ENCODE results near the gene MDM4.
"Not testable (repeated sequence)": the region's sequence is repeated elsewhere in the genome, so short reads cannot be mapped to it uniquely, and the experiment has no call there.

MDM4 gene

DNA sequence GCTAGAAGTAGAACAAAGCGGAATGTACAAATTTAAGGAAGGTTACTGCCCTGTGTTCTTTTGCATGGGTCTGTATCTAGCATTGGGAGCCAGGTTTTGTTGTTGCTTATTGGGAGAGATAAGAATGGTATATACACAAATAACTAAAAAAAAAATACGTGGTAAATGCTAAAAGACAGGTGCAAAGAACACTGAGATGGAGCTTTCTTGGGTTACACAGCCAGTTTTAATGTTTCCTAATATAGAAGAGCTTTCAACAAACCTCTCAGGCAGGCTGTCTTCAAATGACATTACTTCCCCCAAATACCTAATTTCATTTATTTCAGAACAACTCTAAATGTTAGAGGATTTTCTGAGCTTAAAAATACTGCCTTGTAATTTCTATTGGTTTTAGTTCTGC lies 1.4 kb upstream of the MDM4 start:
- no peak for DNase-seq (ENCODE audit: low read depth in 2 of 2)

DNA sequence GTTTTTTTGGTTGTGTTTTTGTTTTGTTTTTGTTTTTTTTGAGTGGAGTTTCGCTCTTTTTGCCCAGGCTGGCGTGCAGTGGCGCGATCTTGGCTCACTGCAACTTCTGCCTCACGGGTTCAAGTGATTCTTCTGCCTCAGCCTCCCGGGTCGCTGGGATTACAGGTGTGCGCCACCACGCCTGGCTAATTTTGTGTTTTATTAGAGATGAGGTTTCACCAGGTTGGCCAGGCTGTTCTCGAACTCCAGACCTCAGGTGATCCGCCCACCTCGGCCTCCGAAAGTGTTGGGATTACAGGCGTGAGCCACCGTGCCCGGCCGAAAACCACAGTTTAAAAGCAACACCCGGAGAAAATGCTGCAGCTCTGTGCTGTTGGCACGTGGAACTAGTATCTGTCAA lies 1.2 kb downstream of the MDM4 start:
- peak in 1 of 2 donors; percentile 25 for DNase-seq (ENCODE audit: low read depth in 2 of 2)

DNA sequence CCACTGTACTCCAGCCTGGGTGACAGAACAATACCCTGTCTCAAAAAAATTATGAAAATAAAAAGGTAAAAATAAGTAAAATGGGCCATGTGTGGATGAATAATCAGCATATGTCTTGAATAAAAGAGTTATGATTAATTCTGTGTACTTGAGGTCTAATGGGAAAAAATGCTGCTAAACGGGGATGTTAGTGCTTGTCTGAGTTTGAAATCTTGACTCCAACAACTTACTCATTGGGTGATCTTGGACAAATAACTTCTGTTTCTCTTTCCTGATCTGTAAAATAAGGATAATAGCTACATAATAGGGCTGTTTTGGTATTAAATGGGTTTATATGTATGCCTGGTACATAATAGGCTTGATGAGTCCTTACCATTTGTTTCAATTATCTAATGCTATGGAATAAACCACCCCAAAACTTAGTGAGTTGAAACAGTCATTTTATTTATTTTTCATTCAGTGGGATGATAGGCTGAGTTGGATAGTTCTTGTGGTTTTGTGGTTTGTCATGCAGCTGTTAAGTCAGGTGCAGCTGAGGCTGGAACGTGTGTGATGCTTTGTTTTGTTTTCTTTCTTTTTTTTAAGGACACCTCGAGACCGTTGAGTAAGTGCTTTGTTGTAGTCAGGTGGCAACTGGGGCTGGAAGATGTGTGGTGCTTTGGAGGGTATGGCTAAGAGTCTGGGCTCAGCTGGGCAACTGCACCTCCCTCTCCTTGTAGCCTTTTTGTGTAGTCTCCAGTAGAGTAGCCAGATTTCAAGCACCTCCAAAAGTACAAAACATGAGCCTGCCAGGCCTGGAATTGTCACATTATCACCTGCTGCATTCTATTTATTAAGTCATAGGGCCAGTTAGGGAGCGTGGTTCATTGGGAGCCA lies 4.9 kb downstream of the MDM4 start:
- DNase-seq (ENCODE audit: low read depth in 2 of 2): peak in 1 of 2 donors; percentile 21

DNA sequence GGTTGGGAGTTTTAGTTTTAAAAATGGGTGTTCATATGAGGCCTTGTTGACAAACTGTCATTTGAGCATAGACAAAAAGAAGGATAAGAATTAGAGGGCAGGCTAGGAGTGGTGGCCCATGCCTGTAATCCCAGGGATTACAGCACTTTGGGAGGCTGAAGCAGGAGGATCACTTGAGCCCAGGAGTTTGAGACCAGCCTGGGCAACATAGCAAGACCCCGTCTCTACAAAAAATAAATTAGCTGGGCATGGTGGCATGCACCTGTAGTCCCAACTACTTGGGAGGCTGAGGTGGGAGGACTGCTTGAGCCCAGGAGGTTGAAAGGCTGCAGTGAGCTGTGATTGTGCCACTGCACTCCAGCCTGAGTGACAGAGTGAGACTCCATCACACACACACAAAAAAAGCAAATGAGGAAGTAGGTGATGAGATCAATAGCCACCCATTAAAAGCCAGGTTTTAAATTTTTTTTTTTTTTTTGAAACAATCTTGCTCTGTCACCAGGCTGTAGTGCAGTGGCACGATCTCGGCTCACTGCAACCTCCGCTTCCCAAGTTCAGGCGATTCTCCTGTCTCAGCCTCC lies 5.8 kb downstream of the MDM4 start:
- DNase-seq (ENCODE audit: low read depth in 2 of 2): not testable (repeated sequence)

DNA sequence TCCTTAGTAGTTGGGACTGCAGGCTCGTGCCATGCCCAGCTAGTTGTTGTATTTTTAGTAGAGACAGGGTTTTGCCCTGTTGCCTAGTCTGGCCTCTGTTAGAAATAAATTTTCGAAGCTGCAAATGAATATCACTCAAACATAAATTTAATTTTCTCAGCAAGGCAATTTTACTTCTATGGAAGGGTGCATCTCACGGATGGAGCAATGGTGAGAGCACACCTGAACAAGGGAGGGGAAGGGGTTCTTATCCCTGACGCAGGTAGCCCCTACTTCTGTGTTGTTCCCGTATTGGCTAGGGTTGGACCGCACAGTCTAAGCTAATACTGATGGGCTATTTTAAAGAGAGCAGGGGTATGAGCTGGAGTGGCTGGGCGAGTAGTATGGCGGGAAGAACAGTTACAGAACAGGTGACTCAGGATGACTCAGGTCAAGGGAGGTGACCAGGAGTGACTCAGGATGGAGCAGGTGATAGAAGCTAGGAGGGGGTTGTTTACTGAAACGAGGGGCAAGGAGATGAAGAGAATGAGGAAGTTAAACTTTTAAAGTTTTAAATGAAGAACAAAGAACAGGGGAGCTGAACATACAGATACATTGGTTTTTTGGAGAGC lies 7.5 kb downstream of the MDM4 start:
- DNase-seq (ENCODE audit: low read depth in 2 of 2): peak in 1 of 2 donors; percentile 23

DNA sequence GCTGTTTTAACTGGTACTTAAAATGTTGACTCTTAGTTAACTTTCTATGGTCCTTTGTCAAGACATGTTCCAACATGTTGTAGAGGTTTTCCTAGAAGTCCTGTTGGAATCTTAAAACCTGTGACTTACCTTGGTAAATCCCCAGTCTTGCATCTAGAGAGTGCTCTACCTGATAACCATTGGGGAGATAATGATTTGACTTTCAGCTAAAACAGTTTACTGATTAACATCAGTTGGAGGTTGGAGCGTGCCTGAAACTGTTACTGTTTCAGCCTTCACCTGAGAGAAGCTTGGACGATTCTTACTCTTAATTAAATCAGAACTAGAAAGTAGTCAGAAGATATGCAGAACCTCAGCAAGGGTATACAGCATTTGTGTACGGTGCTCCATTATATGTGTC lies 8.8 kb downstream of the MDM4 start:
- DNase-seq (ENCODE audit: low read depth in 2 of 2): no peak

DNA sequence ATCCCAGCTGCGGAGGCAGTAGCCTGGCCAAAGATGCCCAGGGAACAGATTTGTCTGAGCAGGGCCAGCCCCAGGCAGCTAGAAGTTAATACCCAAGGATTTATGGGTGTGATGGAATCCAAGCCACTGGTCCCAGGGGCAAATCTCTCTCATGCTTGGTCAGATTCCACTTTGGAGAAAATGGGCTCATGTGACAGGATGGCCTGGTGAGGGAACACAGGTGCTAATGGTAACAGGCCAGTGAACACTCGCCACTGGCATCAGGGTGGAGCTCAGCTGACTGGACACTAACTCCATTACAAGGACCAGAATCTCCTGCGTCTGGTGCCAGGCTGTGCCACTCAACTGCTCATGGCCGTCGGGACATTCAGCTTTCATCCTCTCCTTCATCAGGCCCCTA lies 12.0 kb downstream of the MDM4 start:
- no peak for DNase-seq (ENCODE audit: low read depth in 2 of 2)

DNA sequence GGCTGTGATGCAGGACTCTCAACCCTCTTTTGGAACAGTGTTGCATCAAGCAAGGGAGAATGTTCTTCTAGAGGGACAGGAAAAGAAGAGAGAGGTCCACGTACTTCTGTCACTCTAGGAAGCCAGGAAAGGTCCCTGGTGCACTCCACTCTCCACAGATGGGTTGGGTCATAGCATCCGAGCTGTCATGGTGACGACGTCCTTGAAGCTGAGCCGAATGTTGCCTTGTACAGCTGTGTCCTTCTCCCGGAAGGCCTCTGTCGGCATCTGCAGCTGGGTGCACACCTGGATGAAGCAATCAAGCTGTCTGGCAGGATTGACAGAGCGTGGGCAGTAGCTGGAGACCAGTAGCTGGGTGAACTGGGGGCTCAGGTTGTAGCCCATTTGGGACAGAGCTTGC lies 12.5 kb downstream of the MDM4 start:
- DNase-seq (ENCODE audit: low read depth in 2 of 2): no peak

DNA sequence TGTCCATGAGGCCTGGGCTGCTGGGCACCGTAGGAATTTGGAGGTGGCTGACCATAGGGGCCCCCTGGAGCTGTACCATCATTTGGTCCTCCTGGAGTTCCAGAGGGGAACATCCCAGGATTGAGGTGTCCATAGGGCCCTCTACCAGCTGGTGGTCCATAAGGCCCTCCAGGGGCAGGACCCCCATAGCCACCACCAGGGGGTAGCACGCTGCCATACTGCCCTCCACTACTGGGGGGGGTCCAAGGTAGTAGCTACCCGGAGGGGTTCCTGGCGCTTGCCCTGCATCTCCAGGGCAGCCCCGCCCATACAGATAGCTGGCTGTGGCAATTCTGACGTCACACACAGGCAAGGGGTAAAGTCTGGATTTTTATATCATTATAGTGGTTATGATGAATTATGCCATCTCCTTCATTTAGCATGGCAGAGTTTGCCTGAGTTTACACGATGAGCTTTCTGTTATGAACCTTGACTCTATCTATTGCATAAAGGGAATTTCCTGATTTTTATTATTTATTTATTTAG lies 13.2 kb downstream of the MDM4 start:
- DNase-seq (ENCODE audit: low read depth in 2 of 2): no peak

DNA sequence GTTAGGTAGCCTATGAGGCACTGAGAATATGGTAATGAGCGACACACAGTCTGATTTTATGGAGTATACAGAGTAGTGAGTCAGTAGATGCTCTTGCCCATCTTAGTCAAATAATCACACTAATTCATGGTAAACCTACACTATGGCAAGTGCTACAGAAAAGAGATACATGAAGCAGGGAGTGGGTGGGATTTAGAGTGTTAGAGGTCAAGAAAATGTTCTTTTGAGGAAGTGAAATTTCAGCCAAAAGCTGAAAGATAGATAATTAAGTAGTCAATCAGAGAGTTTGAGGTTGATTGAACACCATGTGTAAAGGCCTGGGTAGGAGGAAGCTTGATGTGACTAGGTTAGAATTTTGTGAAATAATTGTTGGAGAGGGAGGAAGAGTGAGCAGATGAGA lies 14.7 kb downstream of the MDM4 start:
- DNase-seq (ENCODE audit: low read depth in 2 of 2): no peak

DNA sequence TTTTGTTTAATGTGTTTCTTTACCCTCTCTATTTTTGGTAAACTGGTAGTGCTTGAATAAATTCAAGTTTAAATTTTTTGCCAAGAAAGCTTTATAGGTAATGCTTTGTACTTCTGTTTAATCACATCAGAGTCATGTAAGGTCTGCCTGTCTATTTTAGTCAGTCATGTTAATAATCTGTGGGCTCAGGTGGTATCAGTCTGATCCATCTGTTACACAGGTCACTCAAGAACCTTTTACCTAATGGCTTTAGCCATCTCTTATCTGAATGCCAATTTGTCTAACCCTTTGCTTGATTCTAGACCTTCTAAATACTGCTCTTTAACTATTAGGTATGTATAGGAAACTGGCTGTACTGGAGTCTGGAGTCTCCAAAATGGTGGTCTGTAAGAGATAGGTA lies 16.6 kb downstream of the MDM4 start:
- no peak for DNase-seq (ENCODE audit: low read depth in 2 of 2)

DNA sequence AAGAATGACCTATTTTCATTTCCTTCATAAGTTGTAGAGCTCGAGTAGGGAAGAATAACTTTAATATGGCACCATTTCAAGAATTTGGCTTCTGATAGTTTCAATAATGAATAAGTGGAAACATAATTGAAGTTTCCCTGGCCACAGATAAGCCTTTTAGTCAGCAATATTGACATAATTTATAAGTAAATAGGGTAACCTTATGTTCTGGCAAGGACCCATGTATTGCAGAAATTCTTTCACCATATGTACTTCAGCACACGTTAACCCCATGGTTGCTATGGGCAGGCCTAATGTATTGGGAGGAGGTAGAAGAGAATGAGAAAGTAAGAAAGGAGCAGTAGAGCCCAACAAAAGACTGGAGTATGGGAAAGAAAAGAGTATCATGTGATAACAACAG lies 25.4 kb downstream of the MDM4 start:
- no peak for DNase-seq (ENCODE audit: low read depth in 2 of 2)

DNA sequence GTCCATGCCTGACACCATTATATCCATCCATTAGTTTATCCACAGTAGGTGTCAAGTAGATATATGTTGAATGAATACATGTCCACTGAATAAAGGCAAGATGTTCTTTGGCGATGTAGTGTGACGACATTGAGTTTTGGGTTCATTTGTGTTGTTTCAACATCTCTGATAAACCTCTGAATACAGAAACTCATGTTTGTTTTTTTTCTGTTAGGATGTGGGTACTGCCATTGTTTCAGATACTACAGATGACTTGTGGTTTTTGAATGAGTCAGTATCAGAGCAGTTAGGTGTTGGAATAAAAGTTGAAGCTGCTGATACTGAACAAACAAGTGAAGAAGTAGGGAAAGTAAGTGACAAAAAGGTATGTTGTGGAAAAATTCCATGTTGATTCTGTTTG lies 28.1 kb downstream of the MDM4 start:
- DNase-seq (ENCODE audit: low read depth in 2 of 2): no peak

DNA sequence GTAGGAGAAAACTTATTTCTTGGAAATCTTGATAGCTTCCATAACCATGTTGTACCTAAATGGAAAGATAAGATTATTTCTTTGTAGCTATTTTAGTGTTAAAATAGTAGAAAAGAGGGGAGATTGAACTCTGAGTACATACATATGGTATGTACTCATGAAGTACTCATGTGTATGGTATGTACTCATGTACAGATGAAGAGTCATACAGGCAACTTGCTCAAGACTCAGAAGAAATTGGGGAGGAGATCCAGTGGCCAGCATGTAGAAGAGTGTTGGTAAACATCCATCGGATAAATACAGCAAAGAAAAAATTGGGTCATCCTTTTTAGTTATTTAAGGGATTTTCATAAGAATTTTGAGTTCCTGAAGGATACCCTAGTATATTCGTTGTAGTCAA lies 29.0 kb downstream of the MDM4 start:
- DNase-seq (ENCODE audit: low read depth in 2 of 2): no peak

DNA sequence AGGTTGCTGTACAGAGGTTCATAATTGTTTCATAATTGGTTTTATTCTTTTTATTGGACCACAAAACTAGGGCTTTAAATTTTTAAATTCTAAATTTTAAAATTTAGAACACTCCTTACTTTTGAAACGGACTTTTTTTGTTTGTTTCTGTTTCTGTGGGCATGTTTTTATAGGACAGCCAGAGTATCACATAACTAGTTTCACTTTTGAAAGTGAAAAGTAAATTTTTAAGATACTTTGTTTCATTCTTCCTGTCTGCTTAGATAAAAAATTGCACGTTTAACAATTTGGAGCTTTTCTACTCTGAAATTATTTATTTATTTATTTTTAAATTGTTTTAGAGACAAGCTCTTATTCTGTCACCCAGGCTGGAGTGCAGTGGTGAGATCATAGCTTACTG lies 29.7 kb downstream of the MDM4 start:
- DNase-seq (ENCODE audit: low read depth in 2 of 2): no peak

DNA sequence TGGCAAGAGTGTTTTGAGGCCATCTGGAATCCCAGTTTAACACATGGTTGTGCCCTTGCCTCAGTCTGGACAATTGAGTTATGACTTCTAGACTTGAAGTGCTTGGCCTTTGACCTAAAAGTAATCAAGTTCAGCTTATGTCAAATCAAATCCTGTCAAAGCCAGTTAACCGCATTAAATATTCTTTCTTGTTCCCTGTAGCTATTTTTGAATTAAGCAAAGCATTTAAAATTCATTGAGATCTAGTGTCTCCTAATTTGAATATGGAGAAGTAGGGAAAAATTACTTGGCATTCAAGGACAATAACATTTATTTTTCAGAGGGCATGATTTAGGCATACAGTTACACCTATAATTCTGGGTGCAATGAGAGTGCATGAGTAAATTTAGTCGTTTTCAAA lies 32.1 kb downstream of the MDM4 start:
- DNase-seq (ENCODE audit: low read depth in 2 of 2): no peak

DNA sequence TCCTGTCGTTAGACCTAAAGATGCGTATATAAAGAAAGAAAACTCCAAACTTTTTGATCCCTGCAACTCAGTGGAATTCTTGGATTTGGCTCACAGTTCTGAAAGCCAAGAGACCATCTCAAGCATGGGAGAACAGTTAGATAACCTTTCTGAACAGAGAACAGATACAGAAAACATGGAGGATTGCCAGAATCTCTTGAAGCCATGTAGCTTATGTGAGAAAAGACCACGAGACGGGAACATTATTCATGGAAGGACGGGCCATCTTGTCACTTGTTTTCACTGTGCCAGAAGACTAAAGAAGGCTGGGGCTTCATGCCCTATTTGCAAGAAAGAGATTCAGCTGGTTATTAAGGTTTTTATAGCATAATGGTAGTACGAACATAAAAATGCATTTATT lies 33.1 kb downstream of the MDM4 start:
- no peak for DNase-seq (ENCODE audit: low read depth in 2 of 2)

DNA sequence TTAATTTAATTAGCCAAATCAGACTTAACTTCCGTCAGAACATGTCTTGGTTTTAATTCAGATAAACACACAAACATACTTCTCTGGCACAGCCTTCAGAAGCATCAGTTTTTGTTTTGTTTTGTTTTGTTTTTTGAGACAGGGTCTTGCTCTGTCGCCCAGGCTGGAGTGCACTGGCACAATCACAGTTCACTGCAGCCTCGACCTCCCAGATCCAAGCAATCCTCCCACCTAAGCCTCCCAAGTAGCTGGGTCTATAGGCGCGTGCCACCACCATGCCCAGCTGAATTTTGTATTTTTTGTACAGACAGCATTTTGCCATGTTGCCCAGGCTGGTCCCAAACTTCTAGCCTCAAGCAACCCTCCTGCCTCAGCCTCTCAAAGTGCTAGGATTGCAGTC lies 34.7 kb downstream of the MDM4 start:
- no peak for DNase-seq (ENCODE audit: low read depth in 2 of 2)

DNA sequence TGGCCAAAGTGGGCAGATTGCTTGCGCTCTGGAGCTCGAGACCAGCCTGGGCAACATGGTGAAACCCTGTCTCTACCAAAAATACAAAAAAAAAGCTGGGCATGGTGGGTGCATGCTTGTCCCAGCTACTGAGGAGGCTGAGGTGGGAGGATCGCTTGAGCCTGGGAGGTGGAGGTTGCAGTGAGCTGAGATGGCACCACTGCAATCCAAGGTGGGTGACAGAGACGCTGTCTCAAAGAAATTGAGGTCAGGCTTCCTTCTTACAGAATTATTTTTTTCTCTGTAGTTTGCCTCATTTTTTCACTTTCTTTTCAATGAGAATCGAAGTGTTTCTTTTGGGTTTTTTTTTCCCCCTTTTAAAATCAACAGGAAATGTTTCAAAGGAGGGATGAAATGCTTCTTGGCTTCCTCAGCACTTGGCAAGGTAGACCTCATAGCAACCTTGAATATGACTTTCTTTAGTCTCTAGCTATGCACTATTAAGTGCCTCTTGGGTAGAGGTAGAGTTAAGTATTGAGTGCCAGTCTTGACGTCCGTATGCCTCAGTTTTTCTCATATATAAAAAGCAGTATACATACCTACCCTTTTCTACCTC lies 40.3 kb downstream of the MDM4 start:
- no peak for DNase-seq (ENCODE audit: low read depth in 2 of 2)

DNA sequence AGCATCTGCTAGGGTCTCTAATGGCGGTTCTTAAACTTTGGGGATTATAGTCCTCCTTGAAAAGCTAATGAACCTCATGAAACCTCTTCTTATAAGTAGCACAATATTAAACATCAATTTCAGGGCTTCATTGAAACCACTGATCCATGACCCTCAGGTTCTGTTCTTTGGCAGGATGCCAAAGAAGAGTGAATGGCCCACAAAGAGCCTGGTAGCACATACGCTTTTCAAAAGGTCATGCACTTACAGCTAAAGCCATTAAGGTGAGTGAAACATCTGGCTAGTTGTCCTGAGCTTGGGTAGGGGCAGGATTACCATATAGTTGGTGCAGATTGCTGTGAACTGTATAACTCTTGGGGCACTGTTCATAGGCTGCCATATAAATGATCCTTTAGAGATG lies 42.3 kb downstream of the MDM4 start:
- no peak for DNase-seq (ENCODE audit: low read depth in 2 of 2)

DNA sequence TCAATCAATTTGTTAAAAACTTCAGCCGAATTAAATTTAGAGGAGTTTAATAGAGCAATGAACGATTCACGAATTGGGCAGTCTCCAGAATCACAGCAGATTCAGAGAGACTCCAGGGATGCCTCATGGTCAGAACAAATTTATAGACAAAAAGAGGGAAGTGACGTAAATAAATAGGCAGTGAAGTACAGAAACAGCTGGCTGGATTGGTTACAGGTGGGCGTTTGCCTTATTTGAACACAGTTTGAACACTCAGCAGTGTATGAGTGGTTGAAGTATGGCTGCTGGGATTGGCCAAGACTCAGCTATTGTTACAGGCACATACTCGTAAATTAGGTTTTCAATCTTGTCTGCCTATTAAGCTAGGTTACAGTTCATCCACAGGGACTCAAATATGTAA lies 43.8 kb downstream of the MDM4 start:
- DNase-seq (ENCODE audit: low read depth in 2 of 2): not testable (repeated sequence)

DNA sequence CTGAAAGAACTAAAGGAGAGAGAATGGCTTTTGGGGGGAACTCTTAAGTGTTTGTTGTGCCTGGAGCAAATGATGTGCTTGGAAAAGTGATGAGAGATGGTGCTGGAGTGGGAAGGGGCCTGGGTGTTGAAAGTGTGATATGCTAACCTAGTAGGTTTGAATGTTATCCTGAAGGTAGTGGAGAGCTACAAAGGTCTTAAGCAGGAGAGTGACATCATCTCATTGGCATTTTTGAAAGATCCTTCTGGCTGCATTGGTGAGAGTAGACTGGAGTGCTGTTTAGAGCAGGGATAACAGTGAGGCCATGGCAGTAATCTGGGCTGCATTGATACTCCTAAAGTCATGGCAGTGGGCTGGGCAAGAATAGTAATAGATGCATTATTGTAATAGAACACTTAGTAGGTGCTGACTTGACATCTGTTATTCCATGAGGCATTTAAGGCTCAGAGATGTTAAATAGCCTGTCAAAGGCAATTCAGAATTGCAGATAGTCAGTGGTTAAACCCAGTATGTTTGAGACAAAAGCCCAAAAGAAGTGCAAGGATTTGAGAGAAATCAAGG lies 44.5 kb downstream of the MDM4 start:
- no peak for DNase-seq (ENCODE audit: low read depth in 2 of 2)
